GM18526 (cell line): ENCODE results near the gene LTBP3.
A peak's percentile ranks its signal among the peaks of the same experiment; 100 is the strongest.

Source experiments
- POLR2A ChIP-seq: IDR thresholded peaks from 3 replicates; pipeline ENCODE4 v1.6.1; 2011; ENCODE audit not compliant: insufficient read length; ENCODE audit errors: extremely low read depth

The LTBP3 gene

GRCh38 chr11:65524741-65525545, 33.2 kb downstream of the LTBP3 start, which contains the start of gene SCYL1:
Gene SCYL1 (plus strand): TSS chr11:65525083. CDS start chr11:65525154, 71 bp downstream.
- TF ChIP-seq POLR2A, result peak; percentile 71

- no peak for TF ChIP-seq POLR2A
Observed at GRCh38 chr11:65524014-65524740, 34.0 kb downstream of the LTBP3 start.

GRCh38 chr11:65516135-65516968, 41.8 kb downstream of the LTBP3 start:
- no peak for TF ChIP-seq POLR2A

- no peak for TF ChIP-seq POLR2A
Observed at GRCh38 chr11:65506772-65507505, 51.2 kb downstream of the LTBP3 start.

GRCh38 chr11:65506290-65506771, 51.8 kb downstream of the LTBP3 start:
- TF ChIP-seq POLR2A, result no peak

GRCh38 chr11:65505466-65506289, 52.5 kb downstream of the LTBP3 start:
- TF ChIP-seq POLR2A, result no peak

GRCh38 chr11:65504674-65505465, 53.3 kb downstream of the LTBP3 start:
- no peak for TF ChIP-seq POLR2A

- TF ChIP-seq POLR2A, result no peak
Observed at GRCh38 chr11:65503949-65504673, 54.0 kb downstream of the LTBP3 start.

GRCh38 chr11:65503368-65503948, 54.7 kb downstream of the LTBP3 start:
- no peak for TF ChIP-seq POLR2A

- no peak for TF ChIP-seq POLR2A
Observed at GRCh38 chr11:65502555-65503367, 55.4 kb downstream of the LTBP3 start.

GRCh38 chr11:65502274-65502554, 55.9 kb downstream of the LTBP3 start:
- no peak for TF ChIP-seq POLR2A
